Astrocyte of the spinal cord (primary cell): Measurements from ENCODE around the gene MXRA7.
"Not testable (repeated sequence)": the region's sequence is repeated elsewhere in the genome, so short reads cannot be mapped to it uniquely, and the experiment has no call there.

Experiments
- DNase-seq: peaks from one replicate; pipeline ENCODE4 v3.0.0; 2011; ENCODE audit warnings: low read depth, low spot score
- H3K4me3 ChIP-seq: 2 replicates; pipeline ENCODE4 v1.5.1; 2011; ENCODE audit warnings: low read depth, mild to moderate bottlenecking, low read length, moderate library complexity
- in situ Hi-C: cut with HindIII; loops from 2 replicates; pipeline ENCODE4 v1.10.0; 2017; ENCODE audit warnings: low sequenced_read_pairs
- TF ChIP-seq, protein P1 (sequence below): IDR thresholded peaks from 2 replicates; pipeline ENCODE4 v1.5.1; 2012; ENCODE audit warnings: low read depth, mild to moderate bottlenecking, low read length, inconsistent platforms

MXRA7 gene

DNA sequence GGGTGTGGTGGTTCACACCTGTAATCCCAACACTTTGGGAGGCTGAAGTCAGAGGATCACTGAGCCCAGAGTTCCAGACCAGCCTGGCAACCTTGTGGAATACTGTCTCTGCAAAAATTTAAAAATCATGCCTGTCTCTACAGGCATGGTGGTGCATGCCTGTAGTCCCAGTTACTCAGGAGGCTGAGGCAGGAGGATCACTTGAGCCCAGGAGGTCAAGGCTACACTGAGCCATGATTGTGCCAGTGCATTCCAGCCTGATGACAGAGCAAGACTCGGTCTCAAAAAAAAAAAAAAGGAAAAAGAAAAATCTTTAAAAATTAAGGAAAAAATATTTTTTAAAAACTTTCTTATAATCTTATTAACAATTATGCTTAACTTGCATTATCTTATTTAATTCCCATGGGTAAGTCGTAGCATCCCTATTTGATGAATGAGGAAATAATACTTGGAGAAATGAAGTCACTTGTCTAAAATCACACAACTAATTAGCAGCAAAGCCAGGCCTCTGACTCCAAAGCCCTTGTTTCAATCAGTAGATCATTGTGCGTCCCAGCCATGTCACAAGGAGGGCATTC, 40.7 kb upstream of the MXRA7 start:
- TF ChIP-seq, protein P1, sequence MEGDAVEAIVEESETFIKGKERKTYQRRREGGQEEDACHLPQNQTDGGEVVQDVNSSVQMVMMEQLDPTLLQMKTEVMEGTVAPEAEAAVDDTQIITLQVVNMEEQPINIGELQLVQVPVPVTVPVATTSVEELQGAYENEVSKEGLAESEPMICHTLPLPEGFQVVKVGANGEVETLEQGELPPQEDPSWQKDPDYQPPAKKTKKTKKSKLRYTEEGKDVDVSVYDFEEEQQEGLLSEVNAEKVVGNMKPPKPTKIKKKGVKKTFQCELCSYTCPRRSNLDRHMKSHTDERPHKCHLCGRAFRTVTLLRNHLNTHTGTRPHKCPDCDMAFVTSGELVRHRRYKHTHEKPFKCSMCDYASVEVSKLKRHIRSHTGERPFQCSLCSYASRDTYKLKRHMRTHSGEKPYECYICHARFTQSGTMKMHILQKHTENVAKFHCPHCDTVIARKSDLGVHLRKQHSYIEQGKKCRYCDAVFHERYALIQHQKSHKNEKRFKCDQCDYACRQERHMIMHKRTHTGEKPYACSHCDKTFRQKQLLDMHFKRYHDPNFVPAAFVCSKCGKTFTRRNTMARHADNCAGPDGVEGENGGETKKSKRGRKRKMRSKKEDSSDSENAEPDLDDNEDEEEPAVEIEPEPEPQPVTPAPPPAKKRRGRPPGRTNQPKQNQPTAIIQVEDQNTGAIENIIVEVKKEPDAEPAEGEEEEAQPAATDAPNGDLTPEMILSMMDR: no peak
- no peak for DNase-seq
- in situ Hi-C loops: no loop called here

DNA sequence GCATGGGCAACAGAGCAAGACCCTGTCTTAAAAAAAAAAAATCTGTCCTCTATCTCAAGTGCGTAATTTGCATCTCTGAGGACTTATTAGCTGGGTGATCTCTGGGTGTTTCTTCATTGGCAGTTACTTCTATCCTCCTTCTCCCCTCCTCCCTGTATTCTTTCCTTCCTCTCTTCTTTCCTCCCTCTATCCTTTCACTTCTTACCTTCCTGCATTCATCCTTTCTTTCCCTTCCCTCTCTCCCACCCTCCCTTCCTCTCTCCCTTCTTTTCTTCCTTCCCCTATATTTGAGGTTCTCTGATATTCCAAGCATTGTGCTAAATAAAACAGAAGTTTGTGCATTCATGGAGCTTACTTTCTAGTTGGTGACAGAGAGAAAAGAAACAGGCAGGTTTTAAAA, 37.9 kb upstream of the MXRA7 start:
- TF ChIP-seq, protein P1: no peak
- H3K4me3 ChIP-seq: no peak overlapping the region
- DNase-seq: no peak
- in situ Hi-C loops: no loop called here

More for the DNA sequence above, 40.7 kb upstream of the MXRA7 start:
- no peak overlapping the region for H3K4me3 ChIP-seq

DNA sequence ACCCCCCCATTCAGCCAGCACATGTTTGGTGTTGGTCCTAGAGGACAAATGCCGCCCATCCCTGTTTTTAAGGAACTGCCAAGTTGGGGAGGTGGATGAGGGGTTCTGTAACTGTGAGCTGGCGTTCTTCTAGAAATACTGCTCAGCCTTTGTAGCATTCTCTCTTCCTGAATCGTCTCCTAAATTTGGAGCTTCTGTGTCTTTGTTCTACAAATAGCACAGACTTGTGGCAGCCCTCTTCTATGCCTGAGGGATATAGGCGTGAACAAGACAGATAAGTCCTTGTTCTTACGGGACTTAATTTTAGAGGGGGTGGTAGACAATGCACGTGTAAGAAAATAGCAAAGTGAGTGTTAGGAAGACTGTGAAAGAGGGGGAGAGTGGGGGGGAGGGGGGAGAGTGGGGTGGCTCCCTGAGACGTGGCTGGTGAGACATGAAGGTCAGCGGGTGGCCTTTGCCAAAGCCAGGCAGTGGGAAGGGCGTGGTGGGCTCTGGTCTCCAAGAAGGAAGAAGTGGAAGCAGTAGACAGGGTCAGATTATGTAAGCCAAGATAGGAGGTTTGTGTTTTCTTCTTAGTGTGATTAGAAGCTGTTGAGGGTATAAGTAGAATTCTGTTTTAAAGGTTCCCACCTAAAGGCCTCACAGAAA, 37.1 kb upstream of the MXRA7 start:
- no peak overlapping the region for H3K4me3 ChIP-seq
- DNase-seq: no peak
- in situ Hi-C loops: no loop called here
- TF ChIP-seq, protein P1: no peak

DNA sequence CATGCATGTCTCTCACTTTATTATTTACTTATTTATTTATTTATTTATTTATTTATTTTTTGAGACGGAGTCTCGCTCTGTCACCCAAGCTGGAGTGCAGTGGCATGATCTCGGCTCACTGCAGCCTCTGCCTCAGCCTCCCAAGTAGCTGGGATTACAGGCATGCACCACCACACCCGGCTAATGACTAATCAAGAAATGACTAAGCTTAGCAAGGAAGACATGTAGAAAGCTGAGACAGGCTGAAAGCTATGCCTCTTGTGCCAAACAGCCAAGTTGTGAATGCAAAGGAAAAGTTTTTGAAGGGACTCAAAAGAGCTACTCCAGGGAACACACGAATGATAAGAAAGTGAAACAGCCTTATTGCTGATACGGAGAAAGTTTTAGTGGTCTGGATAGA, 35.0 kb upstream of the MXRA7 start:
- DNase-seq, H3K4me3 ChIP-seq, in situ Hi-C loops: not testable (repeated sequence)

DNA sequence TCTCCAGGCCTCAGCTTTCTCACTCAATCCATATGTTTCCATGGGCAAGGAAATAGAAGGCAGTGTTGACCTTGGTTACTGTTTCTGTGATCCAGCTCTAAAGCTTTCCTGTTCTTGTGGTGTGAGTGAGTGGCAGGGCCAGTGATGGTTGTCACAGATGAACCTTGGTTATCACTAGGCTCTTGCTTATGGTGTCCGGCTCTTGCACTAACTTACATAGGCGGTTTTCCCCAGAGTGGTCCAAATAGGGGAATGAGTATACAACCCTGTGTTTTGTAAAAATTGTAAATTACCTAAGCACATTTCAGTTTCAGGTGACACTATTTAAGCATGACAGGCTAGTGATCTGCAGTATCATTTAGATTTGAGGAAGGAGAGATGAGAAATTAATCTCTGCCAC, 34.0 kb upstream of the MXRA7 start:
- in situ Hi-C loops: no loop called here
- TF ChIP-seq, protein P1: no peak
- no peak overlapping the region for H3K4me3 ChIP-seq

DNA sequence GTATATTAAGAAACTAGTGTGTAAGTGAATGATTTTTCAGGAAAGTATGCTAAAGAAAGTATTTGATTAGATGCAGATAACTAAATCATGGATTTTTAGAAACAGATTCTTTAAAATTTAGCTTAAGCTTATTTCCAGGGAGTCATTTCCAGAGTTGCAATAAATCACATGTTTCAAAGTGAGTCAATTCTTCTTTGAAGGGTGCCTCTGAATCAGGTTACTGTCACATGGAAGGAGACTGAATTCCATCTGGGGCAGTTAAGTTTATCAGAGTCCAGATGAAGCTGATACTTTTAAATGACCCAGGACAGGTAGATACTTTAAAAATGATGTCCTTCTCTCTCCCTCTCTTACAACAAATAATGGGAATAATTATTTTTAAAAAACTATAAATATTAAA, 32.2 kb upstream of the MXRA7 start:
- DNase-seq: no peak
- no peak overlapping the region for H3K4me3 ChIP-seq
- TF ChIP-seq, protein P1: no peak
- in situ Hi-C loops: no loop called here

More for the DNA sequence above, 34.0 kb upstream of the MXRA7 start:
- no peak for DNase-seq

DNA sequence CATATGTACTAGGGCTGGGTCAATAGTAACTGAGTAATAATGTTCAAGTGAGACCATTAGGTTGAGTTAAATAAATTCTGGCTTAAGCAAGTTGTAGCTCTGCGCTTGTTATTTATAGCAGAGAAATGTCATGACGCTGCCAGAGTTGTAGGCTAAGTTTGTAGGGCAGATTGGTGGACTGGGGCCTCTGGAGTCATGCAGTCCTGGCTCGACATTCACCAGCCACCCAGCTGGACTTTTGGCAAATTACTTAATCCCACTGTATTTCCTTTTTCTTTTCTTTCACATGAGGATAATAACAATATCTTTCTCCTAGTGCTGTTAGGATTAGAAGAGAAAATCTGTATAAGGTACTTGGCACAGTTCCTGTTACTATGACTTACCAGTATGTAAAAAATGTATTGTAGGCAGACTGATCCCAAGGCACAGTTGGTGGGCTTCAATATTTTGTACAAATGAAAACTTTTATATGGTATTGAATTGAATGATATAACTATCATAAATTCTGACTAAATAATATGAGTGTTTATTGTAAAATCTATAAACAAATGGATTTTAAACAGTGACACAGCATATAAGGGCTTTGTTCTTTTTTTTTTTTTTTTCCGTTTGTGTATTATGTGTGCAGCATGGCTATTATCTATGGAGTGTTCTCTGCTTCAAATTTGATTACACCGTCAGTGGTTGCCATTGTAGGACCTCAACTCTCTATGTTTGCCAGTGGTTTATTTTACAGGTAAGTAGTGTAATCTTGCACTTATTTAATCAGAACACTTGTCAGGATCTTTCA, 29.8 kb upstream of the MXRA7 start:
- TF ChIP-seq, protein P1: no peak
- in situ Hi-C loops: no loop called here
- H3K4me3 ChIP-seq: no peak overlapping the region
- DNase-seq: no peak

DNA sequence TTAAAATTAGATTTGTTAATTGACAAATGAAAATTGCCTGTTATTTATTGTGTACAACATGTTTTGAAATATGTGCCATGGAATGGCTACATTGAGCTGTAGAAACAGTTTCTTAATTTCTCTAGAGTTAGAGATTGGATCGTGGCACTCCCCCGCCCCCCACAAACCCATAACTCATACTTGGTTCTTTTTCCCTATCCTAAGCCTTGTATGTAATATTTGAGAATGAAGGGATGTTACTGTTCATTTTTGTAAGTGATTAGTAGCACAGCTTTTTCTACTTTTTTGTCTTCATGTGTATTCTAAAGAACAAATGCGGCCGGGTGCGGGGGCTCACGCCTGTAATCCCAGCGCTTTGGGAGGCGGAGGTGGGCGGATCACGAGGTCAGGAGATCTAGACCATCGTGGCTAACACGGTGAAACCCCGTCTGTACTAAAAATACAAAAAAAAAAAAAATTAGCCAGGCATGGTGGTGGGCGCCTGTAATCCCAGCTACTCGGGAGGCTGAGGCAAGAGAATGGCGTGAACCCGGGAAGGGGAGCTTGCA, 28.9 kb upstream of the MXRA7 start:
- DNase-seq, in situ Hi-C loops, H3K4me3 ChIP-seq: not testable (repeated sequence)
